Ishikawa (cell line): Measurements from ENCODE around the gene AKR7A2.

Experiments
- CEBPB ChIP-seq: IDR thresholded peaks from 2 replicates; pipeline ENCODE4 v1.6.1; 2012
- CREB1 ChIP-seq: IDR thresholded peaks from 2 replicates; pipeline ENCODE4 v1.6.1; 2012; ENCODE audit warnings: low read depth
- EGR1 ChIP-seq: IDR thresholded peaks from 2 replicates; pipeline ENCODE4 v1.6.1; 2012
- EP300 ChIP-seq: IDR thresholded peaks from 2 replicates; pipeline ENCODE4 v1.6.1; 2012; ENCODE audit warnings: borderline replicate concordance
- FOXM1 ChIP-seq: IDR thresholded peaks from 2 replicates; pipeline ENCODE4 v1.6.1; 2012; ENCODE audit warnings: low read depth, borderline replicate concordance
- NFIC ChIP-seq: IDR thresholded peaks from 2 replicates; pipeline ENCODE4 v1.6.1; 2012
- TAF1 ChIP-seq: IDR thresholded peaks from 2 replicates; pipeline ENCODE4 v1.6.1; 2012; ENCODE audit warnings: low read depth, mild to moderate bottlenecking
- TEAD4 ChIP-seq: IDR thresholded peaks from 2 replicates; pipeline ENCODE4 v1.6.1; 2012
- YY1 ChIP-seq: IDR thresholded peaks from 2 replicates; pipeline ENCODE4 v1.6.1; 2012; ENCODE audit warnings: low read depth
- ZBTB7A ChIP-seq: IDR thresholded peaks from 2 replicates; pipeline ENCODE4 v1.6.1; 2012; ENCODE audit warnings: low read depth
- TF ChIP-seq, protein P1 (sequence below): IDR thresholded peaks from 2 replicates; pipeline ENCODE4 v1.6.1; 2012; ENCODE audit warnings: low read depth, mild to moderate bottlenecking
- TF ChIP-seq, protein P2 (sequence below): IDR thresholded peaks from 2 replicates; pipeline ENCODE4 v1.6.1; 2012
- TF ChIP-seq, protein P3 (sequence below): IDR thresholded peaks from 2 replicates; pipeline ENCODE4 v1.6.1; 2012

DNA sequence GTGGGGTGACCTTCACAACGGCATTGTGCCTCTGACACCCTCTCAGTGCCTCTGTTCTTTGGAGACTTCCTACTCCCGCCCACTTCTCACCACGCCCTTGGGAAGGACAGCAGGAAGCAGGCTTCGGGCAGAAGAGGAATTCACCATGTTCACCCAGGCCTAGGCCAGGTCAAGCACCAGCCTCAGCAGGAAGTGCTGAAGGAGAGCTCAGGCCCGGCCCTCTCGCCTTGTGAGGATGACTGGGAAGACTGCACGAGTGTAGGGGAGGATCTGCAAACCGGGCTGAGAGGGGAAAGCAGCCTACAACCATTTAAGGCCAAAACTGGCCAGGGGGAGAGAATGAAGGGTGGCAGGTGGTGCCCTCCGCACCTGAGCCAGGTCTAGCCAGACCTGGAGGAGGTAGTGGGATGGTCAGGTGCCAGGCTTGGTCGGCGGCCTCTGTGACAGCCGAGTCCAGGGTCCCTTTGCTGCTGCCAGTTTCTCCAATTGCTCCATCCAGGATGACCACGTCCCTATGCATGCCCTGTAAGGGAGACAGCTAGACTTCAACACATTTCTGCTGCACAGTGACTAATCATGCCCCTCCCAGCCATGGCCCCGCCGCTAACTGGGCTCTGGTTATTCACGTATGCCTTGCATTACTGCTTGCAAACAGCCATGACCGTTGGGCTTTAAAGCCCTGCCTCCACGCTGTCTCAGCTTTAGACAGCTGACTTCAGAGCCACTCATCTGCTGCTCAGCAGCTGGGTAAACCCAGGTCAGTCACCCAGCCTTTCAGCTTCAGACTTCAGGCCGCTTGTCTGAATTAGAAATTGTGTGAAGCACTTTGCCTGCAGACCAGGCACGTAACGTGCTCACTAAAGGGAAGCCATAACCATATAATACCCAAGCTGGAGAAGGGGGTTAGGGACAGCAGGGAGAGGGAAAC, 51.5 kb downstream of the AKR7A2 start:
- TF ChIP-seq EP300 (no peak), CEBPB (no peak), TEAD4 (no peak), TAF1 (no peak), YY1 (no peak), CREB1 (no peak), FOXM1 (no peak), ZBTB7A (no peak), NFIC (no peak), EGR1 (no peak)
- TF ChIP-seq, protein P1, sequence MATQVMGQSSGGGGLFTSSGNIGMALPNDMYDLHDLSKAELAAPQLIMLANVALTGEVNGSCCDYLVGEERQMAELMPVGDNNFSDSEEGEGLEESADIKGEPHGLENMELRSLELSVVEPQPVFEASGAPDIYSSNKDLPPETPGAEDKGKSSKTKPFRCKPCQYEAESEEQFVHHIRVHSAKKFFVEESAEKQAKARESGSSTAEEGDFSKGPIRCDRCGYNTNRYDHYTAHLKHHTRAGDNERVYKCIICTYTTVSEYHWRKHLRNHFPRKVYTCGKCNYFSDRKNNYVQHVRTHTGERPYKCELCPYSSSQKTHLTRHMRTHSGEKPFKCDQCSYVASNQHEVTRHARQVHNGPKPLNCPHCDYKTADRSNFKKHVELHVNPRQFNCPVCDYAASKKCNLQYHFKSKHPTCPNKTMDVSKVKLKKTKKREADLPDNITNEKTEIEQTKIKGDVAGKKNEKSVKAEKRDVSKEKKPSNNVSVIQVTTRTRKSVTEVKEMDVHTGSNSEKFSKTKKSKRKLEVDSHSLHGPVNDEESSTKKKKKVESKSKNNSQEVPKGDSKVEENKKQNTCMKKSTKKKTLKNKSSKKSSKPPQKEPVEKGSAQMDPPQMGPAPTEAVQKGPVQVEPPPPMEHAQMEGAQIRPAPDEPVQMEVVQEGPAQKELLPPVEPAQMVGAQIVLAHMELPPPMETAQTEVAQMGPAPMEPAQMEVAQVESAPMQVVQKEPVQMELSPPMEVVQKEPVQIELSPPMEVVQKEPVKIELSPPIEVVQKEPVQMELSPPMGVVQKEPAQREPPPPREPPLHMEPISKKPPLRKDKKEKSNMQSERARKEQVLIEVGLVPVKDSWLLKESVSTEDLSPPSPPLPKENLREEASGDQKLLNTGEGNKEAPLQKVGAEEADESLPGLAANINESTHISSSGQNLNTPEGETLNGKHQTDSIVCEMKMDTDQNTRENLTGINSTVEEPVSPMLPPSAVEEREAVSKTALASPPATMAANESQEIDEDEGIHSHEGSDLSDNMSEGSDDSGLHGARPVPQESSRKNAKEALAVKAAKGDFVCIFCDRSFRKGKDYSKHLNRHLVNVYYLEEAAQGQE: no peak
- TF ChIP-seq, protein P2, sequence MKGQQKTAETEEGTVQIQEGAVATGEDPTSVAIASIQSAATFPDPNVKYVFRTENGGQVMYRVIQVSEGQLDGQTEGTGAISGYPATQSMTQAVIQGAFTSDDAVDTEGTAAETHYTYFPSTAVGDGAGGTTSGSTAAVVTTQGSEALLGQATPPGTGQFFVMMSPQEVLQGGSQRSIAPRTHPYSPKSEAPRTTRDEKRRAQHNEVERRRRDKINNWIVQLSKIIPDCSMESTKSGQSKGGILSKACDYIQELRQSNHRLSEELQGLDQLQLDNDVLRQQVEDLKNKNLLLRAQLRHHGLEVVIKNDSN: no peak
- TF ChIP-seq, protein P3, sequence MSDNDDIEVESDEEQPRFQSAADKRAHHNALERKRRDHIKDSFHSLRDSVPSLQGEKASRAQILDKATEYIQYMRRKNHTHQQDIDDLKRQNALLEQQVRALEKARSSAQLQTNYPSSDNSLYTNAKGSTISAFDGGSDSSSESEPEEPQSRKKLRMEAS: no peak
